GM12874 (cell line): ENCODE data around the gene ASXL1.

Experiments used
- TF ChIP-seq, protein P1 (sequence below): IDR thresholded peaks from 2 replicates; pipeline ENCODE4 v1.5.1; 2011; ENCODE audit warnings: low read depth, mild to moderate bottlenecking, control low read depth, low read length, moderate library complexity; ENCODE audit not compliant: insufficient read depth

Gene ASXL1

DNA sequence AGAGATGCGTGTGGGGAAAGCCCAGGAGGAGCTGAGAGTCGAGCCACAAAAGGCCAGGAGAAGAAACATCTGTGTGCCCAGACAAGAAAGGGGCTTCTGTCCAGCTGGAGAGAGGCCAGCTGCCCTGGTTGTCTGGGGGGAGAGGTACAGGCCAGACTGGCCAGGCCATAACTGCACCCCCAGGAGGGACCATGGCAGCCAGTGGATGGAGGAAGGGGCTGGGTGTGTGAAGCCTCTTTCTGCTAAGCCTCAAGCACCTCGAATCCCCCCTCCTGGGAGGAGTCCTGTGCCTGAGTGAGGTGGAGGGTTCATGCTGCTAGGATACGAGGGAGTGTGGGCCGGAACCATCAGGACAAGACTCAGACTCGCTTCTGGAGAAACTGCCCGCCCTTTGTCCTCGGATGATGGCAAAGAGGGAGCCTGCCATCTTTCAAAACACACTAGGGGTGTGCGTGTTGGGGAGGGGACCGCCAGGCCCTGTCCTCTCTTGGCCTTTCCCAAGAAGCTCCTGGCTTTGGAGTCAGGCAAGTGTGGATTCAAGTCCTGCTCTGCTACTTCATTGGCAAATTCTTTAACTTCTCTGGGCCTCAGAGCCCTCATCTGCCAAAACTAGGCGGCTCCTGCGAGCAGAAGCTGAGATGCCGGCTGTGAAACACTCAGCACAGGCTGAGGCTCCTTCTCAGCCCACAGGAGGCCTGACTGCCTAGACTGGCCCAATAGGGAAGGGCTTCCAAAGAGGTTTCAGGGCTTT, 90.3 kb downstream of the ASXL1 start:
- TF ChIP-seq, protein P1, sequence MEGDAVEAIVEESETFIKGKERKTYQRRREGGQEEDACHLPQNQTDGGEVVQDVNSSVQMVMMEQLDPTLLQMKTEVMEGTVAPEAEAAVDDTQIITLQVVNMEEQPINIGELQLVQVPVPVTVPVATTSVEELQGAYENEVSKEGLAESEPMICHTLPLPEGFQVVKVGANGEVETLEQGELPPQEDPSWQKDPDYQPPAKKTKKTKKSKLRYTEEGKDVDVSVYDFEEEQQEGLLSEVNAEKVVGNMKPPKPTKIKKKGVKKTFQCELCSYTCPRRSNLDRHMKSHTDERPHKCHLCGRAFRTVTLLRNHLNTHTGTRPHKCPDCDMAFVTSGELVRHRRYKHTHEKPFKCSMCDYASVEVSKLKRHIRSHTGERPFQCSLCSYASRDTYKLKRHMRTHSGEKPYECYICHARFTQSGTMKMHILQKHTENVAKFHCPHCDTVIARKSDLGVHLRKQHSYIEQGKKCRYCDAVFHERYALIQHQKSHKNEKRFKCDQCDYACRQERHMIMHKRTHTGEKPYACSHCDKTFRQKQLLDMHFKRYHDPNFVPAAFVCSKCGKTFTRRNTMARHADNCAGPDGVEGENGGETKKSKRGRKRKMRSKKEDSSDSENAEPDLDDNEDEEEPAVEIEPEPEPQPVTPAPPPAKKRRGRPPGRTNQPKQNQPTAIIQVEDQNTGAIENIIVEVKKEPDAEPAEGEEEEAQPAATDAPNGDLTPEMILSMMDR = no peak

DNA sequence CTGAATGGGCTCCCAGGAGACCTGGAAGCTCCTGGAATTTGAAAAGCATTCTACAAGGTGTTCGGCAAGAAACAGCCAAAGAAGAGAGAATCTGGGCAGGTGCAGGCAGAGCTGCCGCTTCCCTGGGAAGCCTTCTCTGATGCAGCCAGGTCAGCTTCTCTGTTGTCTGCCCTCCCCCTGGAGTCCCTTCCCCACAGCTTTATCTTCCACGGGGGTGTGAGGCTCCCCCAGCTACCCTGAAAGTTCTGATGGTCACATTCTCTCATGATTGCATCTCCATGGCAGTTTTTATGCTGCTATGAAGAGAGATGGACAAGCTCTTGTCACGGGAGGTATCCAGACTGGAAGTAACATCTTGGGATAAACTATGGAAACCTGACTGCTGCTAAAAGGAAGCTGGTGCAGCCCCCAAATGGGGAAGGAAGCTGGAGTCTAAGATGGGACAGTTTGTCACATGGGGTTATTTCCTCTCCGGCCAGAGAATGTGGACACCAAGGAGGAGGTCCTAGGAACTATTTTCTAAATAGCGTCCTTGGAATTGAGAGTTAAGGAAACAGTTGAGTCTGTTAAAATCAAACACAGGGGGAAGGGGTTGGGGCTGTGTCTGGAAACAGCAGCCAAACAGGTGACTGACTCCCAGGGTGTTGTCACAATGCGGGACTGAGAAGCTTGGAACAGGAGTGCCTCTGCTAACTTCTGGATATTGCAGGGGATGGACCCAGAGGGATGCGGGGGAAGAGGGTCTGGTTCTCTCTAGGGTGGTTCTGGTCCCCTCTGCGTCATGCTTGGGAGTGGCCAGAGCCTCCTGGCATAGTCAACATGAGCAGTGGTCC, 91.1 kb downstream of the ASXL1 start:
- TF ChIP-seq, protein P1 = no peak

DNA sequence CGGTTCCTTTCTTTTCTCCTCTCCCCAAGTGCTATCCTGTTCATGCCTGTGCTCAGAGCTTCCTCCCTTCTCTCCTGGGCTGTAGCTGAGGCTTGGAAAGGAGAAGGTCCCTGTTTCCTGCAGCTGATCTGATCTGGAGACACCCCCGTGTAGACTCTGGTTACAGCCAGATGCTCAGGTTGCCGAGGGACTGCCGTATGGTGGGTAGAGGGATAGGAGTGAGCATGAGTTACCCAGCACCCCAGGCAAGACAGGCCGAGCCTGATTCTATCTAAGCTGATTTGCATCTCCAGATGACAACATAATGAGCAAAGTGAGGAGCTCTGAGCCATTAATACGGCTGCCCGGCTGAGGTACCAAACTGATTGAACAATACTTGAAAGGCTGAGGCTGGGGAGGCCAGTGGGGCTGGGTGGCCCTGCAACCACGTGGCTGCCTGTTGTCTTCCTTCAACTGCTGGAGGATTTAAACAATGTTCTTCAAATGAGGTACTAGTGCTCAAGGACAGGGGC, 91.8 kb downstream of the ASXL1 start:
- TF ChIP-seq, protein P1 = no peak

DNA sequence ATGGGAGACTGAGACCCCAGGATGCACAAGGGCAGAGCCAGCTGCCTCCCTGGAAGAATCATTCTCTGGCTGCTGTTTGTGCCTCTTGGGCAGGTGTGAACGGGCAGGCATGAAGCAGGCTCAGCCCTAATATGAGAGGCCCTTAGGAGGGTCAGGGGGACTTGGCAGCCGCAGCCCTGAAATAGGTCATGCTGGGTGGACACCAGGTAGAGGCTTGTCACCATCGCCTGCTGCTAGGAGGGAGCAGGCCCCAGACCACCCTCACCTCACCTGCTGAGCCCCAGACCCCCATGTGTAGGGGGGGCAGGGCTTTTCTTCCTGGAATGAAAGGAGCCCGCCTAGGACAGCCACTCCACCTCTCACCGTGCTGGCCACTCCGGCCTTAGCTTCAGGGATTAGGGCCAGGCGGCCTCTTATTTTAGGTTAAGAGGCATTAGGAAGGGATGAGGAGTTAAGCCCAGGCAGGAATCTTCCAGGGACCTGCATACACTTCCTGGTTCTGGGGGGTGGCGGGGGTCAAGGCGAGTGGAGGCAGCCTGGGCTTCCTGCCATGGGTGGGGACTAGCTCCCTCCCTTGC, 92.4 kb downstream of the ASXL1 start:
- TF ChIP-seq, protein P1 = no peak

DNA sequence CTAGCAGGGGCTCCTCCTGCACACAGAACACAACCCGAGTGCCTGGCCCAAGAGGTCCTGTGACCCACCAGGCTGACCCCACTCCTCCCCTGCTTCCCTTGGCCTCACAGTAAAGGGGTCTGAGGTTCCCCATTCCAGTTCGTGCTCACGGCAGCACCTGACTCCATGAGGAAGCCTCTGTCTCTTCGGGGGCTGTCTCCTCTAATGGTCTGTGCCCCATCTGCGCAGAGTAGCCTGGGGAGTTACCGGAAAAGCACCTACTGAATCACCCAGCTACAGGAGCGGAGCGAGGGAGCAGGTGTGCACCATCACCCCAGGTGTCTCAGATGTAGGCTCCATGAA, 93.2 kb downstream of the ASXL1 start:
- TF ChIP-seq, protein P1 = no peak

DNA sequence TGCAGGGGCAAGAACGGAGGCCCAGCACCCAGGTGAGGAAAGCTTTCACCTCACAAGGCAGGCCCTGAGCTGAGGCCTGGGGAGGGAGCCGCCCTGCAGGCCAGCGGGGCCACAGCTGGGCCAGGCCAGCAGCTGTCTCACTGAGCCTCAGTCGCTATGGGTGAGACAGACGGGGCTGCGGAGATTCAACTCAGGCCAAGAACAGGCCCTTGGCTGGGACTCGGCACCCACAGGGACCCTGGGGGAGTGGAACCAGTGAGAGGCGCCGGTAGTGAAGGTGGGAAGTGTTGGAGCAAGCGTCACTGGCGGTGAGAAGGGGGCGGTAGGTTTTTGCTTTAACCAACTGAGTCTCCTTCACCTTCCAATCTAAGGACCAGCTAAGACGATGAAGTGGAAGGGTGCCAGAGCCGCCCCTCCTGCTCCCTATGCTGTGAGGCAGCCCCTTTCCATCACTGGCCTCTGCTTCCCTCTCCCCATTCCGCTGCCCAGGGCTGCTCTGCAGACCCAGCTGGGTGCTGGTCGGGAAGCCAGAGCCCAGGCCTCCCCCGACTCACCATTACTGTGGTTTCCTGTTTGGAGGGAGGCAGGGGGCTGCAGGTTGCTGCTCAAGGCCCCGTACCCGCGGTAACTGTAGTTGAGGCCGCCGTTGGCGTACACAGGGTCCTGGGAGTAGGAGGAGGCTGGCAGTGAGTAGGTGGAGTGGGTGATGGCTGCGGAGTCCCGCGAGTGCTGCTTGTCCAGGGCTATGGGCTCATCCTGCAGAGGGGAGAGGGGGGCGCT, 93.7 kb downstream of the ASXL1 start:
- TF ChIP-seq, protein P1 = 0 out of 2 replicates have a peak, but pooled peaks have one; percentile 13
